ENCODE data around the gene RCOR1.

Gene RCOR1

DNA sequence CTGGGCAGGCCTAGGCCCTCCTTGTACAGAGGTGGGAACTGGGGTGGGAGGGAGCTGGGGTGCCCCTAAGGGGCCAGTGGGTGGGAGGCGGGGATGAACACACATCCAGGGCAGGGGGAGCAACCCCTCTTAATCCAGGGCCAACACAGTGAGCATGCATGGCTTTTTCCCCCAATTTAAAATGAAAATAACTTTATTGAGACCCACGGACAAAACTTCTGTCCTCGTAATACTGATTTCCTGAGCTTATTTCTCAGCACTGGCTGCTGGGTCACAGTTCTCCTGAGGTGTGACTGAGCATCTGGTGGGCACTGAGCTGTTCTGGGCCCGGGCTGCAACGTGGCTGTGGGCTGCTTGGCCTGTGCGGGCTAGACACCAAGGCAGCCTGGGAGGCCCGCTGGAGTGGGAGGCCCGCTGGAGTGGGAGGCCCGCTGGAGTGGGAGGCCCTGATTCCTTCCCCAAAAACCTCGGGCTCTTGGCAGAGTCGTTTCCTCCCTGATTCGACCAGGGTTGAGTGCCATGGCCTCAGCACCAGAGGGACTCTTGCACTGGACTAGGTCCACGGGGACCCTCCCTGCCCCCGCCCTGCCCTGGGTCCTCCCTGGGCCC lies 159.9 kb downstream of the RCOR1 start:
- TF ChIP-seq GABPA (IDR thresholded peaks at IDR 0.05; ENCODE audit: low read depth), result no peak
- no peak for TF ChIP-seq CTCF (IDR thresholded peaks at IDR 0.05; ENCODE audit: insufficient read depth, low read length)
- no peak for TF ChIP-seq SPI1 (IDR thresholded peaks at IDR 0.05; ENCODE audit: borderline replicate concordance, low read depth)
- TF ChIP-seq, protein P1, sequence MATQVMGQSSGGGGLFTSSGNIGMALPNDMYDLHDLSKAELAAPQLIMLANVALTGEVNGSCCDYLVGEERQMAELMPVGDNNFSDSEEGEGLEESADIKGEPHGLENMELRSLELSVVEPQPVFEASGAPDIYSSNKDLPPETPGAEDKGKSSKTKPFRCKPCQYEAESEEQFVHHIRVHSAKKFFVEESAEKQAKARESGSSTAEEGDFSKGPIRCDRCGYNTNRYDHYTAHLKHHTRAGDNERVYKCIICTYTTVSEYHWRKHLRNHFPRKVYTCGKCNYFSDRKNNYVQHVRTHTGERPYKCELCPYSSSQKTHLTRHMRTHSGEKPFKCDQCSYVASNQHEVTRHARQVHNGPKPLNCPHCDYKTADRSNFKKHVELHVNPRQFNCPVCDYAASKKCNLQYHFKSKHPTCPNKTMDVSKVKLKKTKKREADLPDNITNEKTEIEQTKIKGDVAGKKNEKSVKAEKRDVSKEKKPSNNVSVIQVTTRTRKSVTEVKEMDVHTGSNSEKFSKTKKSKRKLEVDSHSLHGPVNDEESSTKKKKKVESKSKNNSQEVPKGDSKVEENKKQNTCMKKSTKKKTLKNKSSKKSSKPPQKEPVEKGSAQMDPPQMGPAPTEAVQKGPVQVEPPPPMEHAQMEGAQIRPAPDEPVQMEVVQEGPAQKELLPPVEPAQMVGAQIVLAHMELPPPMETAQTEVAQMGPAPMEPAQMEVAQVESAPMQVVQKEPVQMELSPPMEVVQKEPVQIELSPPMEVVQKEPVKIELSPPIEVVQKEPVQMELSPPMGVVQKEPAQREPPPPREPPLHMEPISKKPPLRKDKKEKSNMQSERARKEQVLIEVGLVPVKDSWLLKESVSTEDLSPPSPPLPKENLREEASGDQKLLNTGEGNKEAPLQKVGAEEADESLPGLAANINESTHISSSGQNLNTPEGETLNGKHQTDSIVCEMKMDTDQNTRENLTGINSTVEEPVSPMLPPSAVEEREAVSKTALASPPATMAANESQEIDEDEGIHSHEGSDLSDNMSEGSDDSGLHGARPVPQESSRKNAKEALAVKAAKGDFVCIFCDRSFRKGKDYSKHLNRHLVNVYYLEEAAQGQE (IDR thresholded peaks at IDR 0.05; ENCODE audit: insufficient replicate concordance, low read depth), result no peak
- TF ChIP-seq POLR2AphosphoS5 (IDR thresholded peaks at IDR 0.05; ENCODE audit: low read depth), result no peak
- no peak for DNase-seq (ENCODE audit: low read depth in 1 of 2, low spot score in 1 of 2)
- Histone ChIP-seq H3K27ac (replicated peaks) (no peak overlapping the region), H3K4me3 (replicated peaks; ENCODE audit: insufficient read depth, low read length) (no peak overlapping the region), H3K27me3 (ENCODE audit: insufficient read depth, poor library complexity, severe bottlenecking) (no peaks in the 10 kb centered on the region)

GRCh38 chr14:102754370-102755262 lies 162.2 kb downstream of the RCOR1 start:
- no peak overlapping the region for H3K4me3 ChIP-seq (replicated peaks; ENCODE audit: insufficient read depth, low read length)
- no peaks in the 10 kb centered on the region for H3K27me3 ChIP-seq (ENCODE audit: insufficient read depth, poor library complexity, severe bottlenecking)
- DNase-seq (ENCODE audit: low read depth in 1 of 2, low spot score in 1 of 2), result no peak
- no peak for TF ChIP-seq GABPA (IDR thresholded peaks at IDR 0.05; ENCODE audit: low read depth)
- TF ChIP-seq SPI1 (IDR thresholded peaks at IDR 0.05; ENCODE audit: borderline replicate concordance, low read depth), result no peak
- no peak for TF ChIP-seq CTCF (IDR thresholded peaks at IDR 0.05; ENCODE audit: insufficient read depth, low read length)
- TF ChIP-seq POLR2AphosphoS5 (IDR thresholded peaks at IDR 0.05; ENCODE audit: low read depth), result no peak
- no peak overlapping the region for H3K27ac ChIP-seq (replicated peaks)

DNA sequence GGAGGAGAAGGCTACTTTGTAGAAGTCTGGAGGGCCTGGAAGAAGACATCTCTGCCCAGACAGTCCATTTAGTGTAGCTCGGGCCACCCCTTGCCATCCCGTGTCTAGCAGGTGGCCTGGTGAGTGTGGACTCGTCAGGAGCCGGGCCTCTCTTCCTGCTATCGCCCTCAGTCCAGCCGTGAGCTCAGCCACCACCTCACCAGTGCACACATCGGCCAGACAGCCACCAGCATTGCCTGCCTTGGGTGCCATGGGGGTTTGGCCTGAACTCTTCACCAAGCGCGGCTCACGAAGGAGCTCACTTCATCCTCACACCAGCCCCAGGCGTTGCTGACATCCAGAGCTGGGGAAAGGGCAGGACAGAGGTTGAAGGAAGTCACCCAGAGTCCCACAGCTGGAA lies 165.2 kb downstream of the RCOR1 start:
- TF ChIP-seq, protein P1 (IDR thresholded peaks at IDR 0.05; ENCODE audit: insufficient replicate concordance, low read depth), result no peak
- TF ChIP-seq GABPA (IDR thresholded peaks at IDR 0.05; ENCODE audit: low read depth), result no peak
- TF ChIP-seq POLR2AphosphoS5 (IDR thresholded peaks at IDR 0.05; ENCODE audit: low read depth), result no peak
- TF ChIP-seq SPI1 (IDR thresholded peaks at IDR 0.05; ENCODE audit: borderline replicate concordance, low read depth), result no peak
- TF ChIP-seq CTCF (IDR thresholded peaks at IDR 0.05; ENCODE audit: insufficient read depth, low read length), result no peak
- DNase-seq (ENCODE audit: low read depth in 1 of 2, low spot score in 1 of 2), result no peak

More for the DNA sequence above, 165.2 kb downstream of the RCOR1 start:
- no peak overlapping the region for H3K4me3 ChIP-seq (replicated peaks; ENCODE audit: insufficient read depth, low read length)
- no peak overlapping the region for H3K27ac ChIP-seq (replicated peaks)
- H3K27me3 ChIP-seq (ENCODE audit: insufficient read depth, poor library complexity, severe bottlenecking), result no peaks in the 10 kb centered on the region

All from HL-60 (cell line).